GM12872 (cell line): ENCODE data around the gene ISM1.

Experiments used
- CTCF ChIP-seq: IDR thresholded peaks from 3 replicates; pipeline ENCODE4 v1.5.1; 2011; ENCODE audit warnings: low read depth, mild to moderate bottlenecking, low read length, moderate library complexity; ENCODE audit not compliant: insufficient read depth

Gene ISM1

GRCh38 chr20:13296070-13296469, 75.0 kb downstream of the ISM1 start:
- TF ChIP-seq CTCF = no peak

- TF ChIP-seq CTCF = no peak
Observed at GRCh38 chr20:13297147-13297899, 76.2 kb downstream of the ISM1 start.

- TF ChIP-seq CTCF = no peak
Observed at GRCh38 chr20:13298692-13299373, 77.8 kb downstream of the ISM1 start.

- TF ChIP-seq CTCF = no peak
Observed at GRCh38 chr20:13299401-13299800, 78.3 kb downstream of the ISM1 start.

GRCh38 chr20:13301596-13301995, 80.5 kb downstream of the ISM1 start:
- TF ChIP-seq CTCF = no peak

- peak; percentile 91 for TF ChIP-seq CTCF
Observed at GRCh38 chr20:13302647-13303450, 81.8 kb downstream of the ISM1 start.

- TF ChIP-seq CTCF = no peak
Observed at GRCh38 chr20:13305284-13305683, 84.2 kb downstream of the ISM1 start.
